ENCODE measurements around the gene NMNAT1. TPM values are rescaled to one million over a fixed set of nuclear protein-coding genes. Genes with fewer than 3 reads are reported as not detected.

Gene NMNAT1
- total RNA-seq, 1 experiment from 2014 or later, result 8.6 TPM

DNA sequence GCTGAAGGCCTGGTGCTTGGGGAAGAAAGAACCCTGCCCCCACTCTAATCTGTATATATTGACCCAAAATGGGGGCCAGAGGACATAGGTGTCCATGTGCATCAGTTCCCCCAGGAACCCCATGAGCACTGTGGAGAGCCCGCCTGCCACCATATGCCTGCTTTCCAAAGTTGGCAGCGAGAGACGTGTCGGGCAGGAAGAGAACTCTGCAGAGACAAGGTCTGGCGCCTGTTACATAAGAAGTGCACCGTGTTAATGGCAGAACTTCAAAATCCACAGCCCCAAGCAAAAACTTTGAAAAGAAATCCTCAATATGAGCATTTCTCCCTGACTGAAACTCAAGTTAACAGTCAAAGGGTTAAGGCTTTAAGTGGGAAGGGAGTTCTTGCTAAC, 41.2 kb upstream of the NMNAT1 start (continued):
- TF ChIP-seq, protein P1, sequence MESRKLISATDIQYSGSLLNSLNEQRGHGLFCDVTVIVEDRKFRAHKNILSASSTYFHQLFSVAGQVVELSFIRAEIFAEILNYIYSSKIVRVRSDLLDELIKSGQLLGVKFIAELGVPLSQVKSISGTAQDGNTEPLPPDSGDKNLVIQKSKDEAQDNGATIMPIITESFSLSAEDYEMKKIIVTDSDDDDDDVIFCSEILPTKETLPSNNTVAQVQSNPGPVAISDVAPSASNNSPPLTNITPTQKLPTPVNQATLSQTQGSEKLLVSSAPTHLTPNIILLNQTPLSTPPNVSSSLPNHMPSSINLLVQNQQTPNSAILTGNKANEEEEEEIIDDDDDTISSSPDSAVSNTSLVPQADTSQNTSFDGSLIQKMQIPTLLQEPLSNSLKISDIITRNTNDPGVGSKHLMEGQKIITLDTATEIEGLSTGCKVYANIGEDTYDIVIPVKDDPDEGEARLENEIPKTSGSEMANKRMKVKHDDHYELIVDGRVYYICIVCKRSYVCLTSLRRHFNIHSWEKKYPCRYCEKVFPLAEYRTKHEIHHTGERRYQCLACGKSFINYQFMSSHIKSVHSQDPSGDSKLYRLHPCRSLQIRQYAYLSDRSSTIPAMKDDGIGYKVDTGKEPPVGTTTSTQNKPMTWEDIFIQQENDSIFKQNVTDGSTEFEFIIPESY (IDR thresholded peaks at IDR 0.05; ENCODE audit: extremely low read depth, insufficient replicate concordance, low read length), result no peak
- TF ChIP-seq, protein P2, sequence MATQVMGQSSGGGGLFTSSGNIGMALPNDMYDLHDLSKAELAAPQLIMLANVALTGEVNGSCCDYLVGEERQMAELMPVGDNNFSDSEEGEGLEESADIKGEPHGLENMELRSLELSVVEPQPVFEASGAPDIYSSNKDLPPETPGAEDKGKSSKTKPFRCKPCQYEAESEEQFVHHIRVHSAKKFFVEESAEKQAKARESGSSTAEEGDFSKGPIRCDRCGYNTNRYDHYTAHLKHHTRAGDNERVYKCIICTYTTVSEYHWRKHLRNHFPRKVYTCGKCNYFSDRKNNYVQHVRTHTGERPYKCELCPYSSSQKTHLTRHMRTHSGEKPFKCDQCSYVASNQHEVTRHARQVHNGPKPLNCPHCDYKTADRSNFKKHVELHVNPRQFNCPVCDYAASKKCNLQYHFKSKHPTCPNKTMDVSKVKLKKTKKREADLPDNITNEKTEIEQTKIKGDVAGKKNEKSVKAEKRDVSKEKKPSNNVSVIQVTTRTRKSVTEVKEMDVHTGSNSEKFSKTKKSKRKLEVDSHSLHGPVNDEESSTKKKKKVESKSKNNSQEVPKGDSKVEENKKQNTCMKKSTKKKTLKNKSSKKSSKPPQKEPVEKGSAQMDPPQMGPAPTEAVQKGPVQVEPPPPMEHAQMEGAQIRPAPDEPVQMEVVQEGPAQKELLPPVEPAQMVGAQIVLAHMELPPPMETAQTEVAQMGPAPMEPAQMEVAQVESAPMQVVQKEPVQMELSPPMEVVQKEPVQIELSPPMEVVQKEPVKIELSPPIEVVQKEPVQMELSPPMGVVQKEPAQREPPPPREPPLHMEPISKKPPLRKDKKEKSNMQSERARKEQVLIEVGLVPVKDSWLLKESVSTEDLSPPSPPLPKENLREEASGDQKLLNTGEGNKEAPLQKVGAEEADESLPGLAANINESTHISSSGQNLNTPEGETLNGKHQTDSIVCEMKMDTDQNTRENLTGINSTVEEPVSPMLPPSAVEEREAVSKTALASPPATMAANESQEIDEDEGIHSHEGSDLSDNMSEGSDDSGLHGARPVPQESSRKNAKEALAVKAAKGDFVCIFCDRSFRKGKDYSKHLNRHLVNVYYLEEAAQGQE (IDR thresholded peaks at IDR 0.05; ENCODE audit: low read depth), result no peak

DNA sequence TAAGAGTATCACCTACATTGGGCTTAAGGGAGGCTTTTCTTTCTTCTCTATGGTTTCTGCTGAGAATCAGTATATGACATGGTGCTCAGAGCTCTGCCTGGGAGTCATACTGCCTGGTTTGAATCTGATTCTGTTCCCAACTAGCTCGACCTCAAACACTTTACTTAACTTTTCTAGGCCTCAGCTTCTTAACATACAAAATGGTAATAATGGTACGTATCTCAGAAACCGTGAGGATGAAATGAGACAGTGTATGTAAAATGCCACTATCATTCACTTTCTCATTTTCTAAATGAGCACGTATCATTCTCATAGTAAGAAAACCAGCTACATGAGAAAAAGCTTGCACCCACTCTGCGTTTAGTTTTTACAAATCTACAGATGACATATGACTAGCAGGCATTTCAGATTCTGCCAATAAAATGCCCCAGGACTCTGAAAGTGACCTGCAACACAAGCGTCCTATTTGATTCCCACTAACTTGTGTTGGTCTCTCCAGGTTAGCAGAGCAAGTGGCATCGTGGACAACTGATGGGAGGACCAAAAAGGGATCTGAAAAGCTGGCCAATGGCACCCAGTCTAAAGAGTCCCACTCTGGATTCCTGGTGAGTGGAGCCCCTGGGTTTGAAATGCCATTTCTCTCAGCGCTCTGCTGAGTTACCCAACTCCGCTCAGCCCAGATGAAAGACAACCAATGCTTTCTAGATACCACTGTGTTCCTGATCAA, 39.3 kb upstream of the NMNAT1 start:
- Histone ChIP-seq H3K9me2 (ENCODE audit: insufficient read depth) (no peaks in the 10 kb centered on the region), H3K4me3 (replicated peaks in 1 of 2; ENCODE audit: low read depth in 1 of 2, low read length in 2 of 2) (no peak overlapping the region), H4K20me1 (ENCODE audit: insufficient read depth) (no peaks in the 10 kb centered on the region), H3K36me3 (ENCODE audit: control insufficient read depth in 1 of 2, insufficient read depth in 2 of 2, low read length in 2 of 2) (no peaks in the 10 kb centered on the region), H2AFZ (ENCODE audit: low read depth, low read length, poor library complexity, severe bottlenecking) (no peak overlapping the region), H3K9ac (ENCODE audit: low read length) (no peak overlapping the region), H3K9me3 (ENCODE audit: control insufficient read depth in 1 of 2, insufficient read depth in 1 of 2, low read depth in 1 of 2, low read length in 2 of 2) (no peaks in the 10 kb centered on the region), H3K4me1 (ENCODE audit: control insufficient read depth in 1 of 2, insufficient read depth in 2 of 2, low read length in 2 of 2) (peaks cover 15 to 42% of the 10 kb centered on the region in 2 experiments), H3K4me2 (ENCODE audit: low read length) (no peak overlapping the region), H3K79me2 (ENCODE audit: insufficient read depth, low read length) (peaks cover 1% of the 10 kb centered on the region; the same call in 1 of the 2 replicates), H3K27ac (ENCODE audit: low read depth, low read length) (no peak overlapping the region), H3K27me3 (ENCODE audit: insufficient read depth, low read length) (no peaks in the 10 kb centered on the region)
- CTCF ChIA-PET, result interaction anchor here (0.6 kb wide), 1 partner anchor 13 kb away, joined by 3 read pairs; no protein-coding TSS in a partner anchor
- RAD21 ChIA-PET (ENCODE audit: low non-redundant PET in 1 of 2, low total read pairs in 2 of 2, uncharacterized antibody in 2 of 2, unreplicated experiment in 2 of 2), result no interaction called here
- POLR2A ChIA-PET, result no interaction called here
- DNase-seq (ENCODE audit: low read depth, low spot score) (no peak), ATAC-seq (no peak)
- BruUV-seq (replicated peaks), result no TSS peak
- intact Hi-C loops (cut with micrococcal nuclease), result no loop called here
- TF ChIP-seq FOSL1 (IDR thresholded peaks at IDR 0.05; ENCODE audit: low read depth) (no peak), ELF1 (IDR thresholded peaks at IDR 0.05; ENCODE audit: borderline replicate concordance, low read depth) (no peak), SP1 (IDR thresholded peaks at IDR 0.05; ENCODE audit: low read depth) (no peak), JUND (IDR thresholded peaks at IDR 0.05) (no peak)
- TF ChIP-seq, protein P1 (IDR thresholded peaks at IDR 0.05; ENCODE audit: extremely low read depth, insufficient replicate concordance, low read length), result no peak

Measured in HCT116 (cell line).